HG03469 (cell line): ENCODE results near the gene RABIF.
"Not testable (repeated sequence)": the region's sequence is repeated elsewhere in the genome, so short reads cannot be mapped to it uniquely, and the experiment has no call there.

Experiments used
- ATAC-seq: cut with Tn5 transposase; IDR thresholded peaks from one replicate; pipeline ENCODE4 v1.9.1; 2021; ENCODE audit warnings: mild to moderate bottlenecking, moderate library complexity, moderate number of reproducible peaks; ENCODE audit not compliant: unreplicated experiment

Gene RABIF

DNA sequence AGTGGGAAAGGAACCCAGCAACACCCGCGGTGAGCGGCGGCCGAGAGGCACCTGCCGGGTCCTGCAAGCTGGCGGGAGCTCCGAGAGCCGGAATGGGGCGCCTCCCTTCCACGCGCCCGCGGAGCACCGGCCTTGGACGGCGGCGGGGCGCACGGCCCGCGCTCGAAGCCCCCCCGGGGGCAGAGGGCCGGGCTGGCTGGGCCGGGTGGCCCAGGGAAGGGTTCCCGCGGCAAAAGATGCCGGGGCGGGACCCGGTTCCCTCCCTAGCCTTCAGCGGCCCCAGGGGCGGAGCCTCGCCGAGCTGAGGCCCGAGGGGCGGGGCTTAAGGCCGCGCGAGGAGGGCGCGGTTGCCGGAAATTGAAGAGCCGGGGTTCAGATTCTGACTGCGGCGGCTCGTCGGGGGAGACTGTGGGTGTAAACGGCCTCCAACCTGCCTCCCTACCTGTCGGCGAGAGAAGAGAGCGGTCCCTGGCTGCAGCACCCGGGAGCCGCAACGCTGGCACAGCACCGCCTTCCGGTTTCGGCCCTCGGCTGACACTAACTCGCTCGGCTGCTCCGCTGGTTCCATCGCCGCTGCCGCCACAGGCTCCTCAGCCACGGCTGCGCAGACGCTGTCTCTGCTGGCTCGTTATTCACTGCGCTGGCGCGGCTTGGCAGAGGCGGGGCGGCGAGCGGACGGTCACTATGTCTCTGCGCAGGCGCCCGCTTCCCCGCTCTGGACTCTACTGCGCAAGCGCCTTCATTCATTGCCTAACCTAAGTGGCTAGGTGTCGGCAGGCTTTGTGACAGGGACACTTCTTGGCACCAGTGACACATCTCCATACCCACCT, at the start of gene RABIF:
Gene RABIF, minus strand, starts transcription at position 619 of the 830 bp plus-strand sequence. Its CDS starts 51 bp downstream, at position 568.
- ATAC-seq: peak; percentile 77

DNA sequence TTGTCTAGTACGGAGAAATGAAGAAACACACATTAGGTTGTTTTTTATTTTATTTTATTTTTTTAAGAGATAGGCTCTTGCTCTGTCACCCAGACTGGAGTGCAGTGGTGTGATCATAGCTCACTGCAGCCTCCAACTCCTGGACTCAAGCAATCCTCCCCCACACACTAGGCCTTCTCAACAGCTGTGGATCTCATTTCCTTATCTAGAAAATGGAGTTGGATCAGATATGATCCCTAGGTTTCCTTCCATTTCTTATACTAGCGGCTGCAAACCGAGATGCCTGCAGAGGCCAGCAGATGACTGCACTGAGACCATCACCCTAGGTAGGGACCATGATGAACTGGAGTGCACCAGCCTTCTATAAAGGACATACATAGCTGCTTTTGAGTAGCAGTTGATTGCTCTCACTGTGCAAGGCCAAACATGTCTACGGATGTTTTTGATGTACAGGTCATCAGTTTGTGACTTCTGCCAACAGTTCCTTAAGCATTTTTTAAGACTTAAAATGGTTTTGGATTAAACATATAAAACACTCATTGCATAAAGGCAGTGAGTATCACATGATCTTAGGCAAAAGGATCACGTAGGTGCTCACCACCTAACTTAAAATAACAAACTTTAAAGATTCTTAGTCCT, 49.5 kb upstream of the RABIF start:
- no peak for ATAC-seq

DNA sequence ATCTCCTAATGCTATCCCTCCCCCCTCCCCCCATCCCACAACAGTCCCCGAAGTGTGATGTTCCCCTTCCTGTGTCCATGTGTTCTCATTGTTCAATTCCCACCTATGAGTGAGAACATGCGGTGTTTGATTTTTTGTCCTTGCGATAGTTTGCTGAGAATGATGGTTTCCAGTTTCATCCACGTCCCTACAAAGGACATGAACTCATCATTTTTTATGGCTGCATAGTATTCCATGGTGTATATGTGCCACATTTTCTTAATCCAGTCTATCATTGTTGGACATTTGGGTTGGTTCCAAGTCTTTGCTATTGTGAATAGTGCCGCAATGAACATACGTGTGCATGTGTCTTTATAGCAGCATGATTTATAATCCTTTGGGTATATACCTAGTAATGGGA, 47.5 kb upstream of the RABIF start:
- ATAC-seq: not testable (repeated sequence)

DNA sequence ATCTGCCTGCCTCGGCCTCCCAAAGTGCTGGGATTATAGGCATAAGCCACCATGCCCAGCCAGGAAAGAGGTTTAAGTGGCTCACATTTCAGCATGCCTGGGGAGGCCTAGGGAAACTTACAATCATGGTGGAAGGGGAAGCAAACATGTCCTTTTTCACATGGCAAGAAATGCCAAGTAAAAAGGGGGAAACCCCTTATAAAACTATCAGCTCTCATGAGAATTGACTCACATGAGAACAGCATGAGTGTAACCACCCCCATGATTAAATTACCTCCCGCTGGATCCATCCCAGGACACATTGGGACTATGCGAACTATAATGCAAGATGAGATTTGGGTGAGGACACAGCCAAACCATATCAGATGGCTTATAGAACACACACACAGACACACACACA, 46.9 kb upstream of the RABIF start:
- no peak for ATAC-seq

DNA sequence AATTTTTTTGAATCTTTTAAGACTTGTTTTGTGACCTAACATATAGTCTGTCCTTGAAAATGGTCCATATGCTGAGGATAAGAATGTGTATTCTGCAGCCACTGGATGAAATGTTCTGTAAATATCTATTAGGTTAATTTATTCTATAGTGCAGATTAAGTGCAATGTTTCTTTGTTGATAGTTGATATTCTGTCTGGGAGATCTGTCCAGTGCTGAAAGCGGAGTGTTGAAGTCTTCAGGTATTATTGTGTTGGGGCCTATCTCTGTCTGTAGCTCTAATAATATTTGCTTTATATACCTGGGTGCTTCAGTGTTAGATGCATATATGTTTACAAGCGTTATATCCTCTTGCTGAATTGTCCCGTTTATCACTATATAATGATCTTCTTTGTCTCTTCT, 45.8 kb upstream of the RABIF start:
- no peak for ATAC-seq

DNA sequence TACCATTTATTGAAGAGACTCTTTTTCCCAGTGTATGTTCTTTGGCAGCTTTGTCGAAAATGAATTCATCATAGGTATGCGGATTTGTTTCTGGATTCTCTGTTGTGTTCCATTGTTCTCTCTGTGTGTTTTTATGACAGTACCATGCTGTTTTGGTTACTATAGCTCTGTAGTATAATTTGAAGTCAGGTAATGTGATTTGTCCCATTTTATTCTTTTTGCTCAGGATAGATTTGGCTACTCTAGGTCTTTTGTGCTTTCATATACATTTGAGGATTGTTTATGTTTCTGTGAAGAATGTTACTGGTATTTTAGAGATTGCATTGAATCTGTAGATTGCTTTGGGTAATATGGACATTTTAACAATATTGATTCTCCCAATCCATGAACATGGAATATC, 43.5 kb upstream of the RABIF start:
- ATAC-seq: no peak

DNA sequence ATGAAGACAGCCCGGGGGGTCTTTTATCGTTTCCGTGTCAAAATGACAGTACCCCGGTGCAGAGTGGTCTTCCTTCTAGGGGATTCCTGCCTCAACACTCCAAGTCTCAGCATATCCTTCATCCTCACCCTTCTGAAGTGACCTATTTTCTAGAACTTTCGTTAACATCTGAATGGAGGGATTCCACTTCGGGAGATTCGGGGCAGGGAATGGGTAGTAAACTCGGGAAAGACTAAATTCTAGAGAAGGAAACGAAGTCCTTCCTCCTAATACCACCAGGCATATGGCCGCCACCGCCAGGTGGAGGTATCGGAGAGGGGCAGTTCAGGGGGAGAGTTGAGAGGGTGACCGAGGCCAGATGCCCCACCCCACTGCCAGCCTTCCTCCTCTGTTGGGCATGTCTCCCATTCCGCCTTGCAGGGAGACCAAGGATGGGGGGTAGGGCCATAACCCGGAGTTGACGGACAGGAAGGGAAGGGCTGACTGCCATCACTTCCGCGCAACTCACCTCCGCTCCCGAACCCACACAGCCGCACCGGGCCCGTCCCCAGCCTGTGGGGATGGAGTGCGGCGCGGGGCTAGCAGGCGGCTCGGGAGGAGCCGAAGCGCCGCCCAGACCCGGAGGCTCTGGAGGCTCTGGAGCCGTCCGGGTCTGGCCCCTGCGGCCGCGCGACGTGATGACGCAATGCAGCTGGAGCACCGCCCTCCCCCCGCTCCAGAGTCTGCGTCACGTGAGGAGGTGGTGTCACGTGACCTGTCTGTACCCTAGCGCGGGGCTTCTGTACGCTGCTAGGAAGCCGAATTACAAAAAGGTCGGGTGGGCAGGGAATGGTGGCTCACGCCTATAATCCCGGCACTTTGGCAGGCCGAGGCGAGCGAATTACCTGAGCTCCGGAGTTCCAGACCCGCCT, 37.9 kb upstream of the RABIF start, which contains the start of gene KLHL12:
Gene KLHL12, minus strand, starts transcription at position 654 of the 911 bp plus-strand sequence. CDS start 2,072 bp downstream, outside the sequence.
- ATAC-seq: peak; percentile 67

DNA sequence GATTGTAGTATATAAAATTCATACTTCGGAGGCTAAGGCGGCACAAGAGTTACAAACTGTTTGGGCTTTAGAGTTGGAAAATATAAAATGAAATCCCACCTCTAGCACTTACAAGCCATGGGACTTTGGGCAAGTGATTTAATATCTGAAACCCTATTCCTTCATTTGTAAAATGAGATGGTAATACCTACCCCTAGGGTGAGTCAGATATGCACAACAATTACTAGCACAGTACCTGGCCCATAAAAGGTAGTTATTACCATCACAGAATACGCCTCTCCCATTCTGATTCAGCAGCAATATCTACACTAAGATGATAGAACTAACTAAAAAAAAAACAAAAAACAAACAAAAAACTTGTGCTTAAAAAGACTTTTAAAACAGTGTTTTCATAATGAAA, 34.6 kb upstream of the RABIF start:
- no peak for ATAC-seq

DNA sequence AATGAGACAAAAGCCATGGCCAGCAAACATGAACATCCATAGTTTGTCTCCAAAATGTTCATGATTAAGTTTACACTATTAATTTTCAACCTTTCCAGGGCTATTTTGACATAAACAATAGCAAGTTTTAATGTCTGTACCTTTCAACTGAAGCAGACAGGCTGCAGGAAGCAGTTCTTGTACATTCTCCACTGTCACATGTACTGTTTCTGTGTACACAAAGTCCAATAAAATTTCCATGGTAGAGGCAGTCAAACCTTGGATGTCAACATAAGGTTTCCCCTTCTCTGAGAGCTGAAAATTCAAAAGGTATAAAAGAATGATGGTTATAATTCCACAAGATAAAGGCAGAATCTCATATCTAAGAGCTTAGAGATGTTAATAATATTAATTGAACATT, 30.7 kb upstream of the RABIF start:
- no peak for ATAC-seq

DNA sequence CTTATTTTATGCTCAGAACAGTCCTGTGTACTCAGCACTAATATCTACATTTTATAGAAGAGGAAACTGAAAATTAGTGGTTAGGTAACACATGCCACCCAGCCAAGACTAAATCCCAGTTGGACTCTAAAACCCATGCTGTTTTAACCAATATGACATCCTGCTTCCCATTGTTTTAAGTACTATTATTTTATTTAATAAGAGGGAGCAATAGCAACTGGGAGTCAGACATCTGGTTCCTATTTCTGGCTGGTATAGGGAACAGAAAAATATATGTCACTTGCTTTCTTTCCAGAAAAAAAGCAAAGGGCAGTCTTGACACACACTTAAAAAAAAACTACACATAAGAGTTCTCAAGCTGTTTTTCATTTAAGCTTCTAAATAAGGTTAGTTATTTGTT, 26.2 kb upstream of the RABIF start:
- ATAC-seq: no peak

DNA sequence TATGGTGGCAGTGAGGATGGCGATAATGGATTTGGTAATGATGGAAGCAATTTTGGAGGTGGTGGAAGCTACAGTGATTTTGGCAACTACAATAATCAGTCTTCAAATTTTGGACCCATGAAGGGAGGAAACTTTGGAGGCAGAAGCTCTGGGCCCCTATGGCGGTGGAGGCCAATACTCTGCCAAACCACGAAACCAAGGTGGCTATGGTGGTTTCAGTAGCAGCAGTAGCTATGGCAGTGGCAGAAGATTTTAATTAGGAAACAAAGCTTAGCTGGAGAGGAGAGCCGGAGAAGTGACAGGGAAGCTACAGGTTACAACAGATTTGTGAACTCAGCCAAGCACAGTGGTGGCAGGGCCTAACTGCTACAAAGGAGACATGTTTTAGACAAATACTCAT, 23.5 kb upstream of the RABIF start:
- not testable (repeated sequence) for ATAC-seq

DNA sequence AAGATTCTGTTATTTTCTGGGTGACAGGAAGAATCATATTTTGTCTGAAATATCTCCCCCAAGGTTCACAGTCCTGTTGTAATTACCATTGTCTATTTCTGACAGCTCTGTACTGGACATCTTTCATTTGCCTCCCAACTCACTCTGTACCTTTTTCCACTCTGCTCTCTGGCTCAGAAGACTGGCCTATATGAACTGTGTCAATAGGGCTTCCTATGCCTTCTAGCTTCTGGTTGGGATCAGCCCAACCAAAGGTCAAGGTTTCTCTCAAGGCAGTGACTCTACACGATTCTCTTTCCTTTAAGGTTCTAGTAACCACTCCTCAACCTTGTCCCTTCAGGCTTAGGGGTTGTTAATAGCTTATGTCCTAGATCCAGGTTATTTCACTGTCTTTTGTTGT, 20.5 kb upstream of the RABIF start:
- ATAC-seq: no peak

DNA sequence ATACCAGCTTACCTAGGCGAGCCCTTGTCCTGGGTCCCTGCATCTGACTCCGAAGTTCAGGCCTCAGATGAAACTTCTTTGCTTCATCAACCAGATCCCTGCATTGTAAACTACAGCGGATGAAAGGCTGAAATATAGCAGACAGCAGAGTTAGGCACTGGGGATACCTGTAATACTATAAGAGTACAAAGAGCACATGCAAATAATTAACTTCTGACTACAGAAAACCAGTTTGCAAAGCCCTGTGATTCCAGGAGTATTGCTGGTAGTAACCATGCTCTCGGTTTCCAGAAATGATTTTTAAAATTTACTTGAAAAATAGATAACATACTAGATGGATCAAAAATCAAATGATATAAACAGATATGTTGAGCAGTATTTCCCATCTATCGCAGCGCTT, 20.0 kb upstream of the RABIF start:
- ATAC-seq: no peak

DNA sequence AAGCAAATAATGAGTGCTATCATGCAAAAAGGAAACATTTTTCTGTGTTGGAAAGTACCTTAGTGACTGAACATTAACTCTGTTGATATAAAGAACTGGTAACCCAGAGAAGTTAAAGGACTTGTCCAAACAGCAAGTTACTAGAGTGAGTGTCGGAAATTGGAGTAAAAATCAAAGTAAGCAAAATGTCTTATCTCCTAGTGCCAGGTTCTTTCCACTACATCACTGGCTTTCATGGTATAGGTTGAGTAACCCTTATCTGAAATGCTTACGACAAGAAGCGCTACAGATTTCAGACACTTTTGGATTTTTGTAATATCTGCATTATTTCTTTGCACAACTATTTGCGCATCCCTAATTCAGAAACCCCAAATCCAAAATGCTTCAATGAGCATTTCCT, 16.4 kb upstream of the RABIF start:
- ATAC-seq: no peak

DNA sequence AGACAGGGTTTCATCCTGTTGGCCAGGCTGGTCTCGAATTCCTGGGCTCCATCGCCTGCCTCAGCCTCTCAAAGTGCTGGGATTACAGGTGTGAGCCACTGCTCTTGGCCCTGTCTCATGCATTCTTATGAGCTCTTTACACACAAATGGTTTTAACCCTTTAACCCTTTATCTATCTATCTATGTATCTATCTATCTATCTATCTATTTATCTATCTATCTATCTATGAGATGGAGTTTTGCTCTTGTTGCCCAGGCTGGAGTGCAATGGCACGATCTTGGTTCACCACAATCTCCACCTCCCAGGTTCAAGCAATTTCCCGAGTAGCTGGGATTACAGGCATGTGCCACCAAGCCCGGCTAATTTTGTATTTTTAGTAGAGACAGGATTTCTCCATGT, 14.9 kb upstream of the RABIF start:
- ATAC-seq: not testable (repeated sequence)

DNA sequence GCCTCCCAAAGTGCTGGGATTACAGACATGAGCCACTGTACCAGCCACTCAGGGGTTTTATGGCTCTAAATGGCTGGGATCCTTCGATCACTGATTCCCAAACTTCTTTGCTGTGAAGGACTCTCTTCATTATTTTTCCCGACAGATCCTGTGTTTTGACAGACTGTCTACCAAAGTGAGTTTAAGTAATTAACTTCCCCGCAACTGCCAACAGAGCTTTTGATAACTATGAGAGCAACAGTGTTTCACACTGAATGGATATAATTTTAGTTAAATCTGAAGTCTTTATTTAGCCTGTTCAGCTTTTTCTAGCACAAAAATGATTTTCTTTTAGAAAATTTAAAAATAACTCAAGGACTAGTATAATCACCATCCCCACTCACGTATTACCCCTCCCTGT, 12.6 kb upstream of the RABIF start:
- no peak for ATAC-seq

DNA sequence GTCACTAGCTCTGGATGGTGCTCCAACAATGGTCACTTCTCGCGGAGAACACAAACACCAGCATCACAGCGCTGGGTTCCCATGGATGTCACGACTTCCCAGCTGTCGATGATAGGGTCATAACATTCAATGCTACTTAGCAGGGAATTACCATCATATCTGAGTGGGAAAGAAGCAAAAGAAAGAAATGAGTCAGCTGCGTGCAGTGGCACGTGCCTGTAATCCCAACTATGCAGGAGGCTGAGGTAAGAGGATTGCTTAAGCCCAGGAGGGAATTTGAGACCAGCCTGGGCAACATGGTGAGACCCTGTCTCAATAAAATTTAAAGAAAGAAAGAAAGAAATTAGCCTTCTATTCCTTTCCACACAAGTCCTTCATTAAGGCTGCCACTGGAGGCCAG, 3.6 kb upstream of the RABIF start:
- no peak for ATAC-seq

DNA sequence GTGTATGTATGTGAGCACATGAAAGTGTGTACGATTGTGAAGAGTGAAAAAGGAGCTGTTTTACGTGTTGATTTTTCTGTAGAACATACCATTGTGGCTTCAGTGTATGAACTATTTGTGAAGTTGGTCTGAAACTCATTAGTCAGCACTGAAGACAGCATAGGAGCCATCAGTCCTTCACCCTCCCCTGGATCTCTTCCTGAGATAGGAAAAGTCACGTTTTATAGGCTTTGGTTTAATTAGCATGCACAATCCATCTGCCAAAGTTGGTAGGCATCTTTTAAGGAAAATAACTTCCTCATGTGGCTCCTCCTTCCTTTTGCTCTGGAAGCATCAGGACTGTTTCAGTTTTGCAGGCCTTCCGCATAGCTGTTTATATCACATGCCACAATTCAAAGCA, 1.4 kb upstream of the RABIF start:
- ATAC-seq: no peak

DNA sequence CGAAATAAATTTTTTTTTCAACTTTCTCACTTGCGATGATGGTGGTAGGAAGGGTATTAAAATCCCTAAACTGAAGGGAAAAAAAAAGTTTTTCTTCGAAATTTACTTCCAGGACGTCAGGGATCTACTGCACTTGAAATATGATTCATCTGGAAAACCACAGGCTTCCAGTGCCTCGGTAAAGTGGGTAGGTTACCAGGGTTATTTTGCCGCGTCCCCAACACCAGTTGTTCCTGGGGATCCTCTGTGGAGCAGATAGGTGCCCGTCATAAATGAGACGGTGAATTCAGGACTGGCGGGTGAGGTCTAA, 773 bp downstream of the RABIF start:
- ATAC-seq: no peak

DNA sequence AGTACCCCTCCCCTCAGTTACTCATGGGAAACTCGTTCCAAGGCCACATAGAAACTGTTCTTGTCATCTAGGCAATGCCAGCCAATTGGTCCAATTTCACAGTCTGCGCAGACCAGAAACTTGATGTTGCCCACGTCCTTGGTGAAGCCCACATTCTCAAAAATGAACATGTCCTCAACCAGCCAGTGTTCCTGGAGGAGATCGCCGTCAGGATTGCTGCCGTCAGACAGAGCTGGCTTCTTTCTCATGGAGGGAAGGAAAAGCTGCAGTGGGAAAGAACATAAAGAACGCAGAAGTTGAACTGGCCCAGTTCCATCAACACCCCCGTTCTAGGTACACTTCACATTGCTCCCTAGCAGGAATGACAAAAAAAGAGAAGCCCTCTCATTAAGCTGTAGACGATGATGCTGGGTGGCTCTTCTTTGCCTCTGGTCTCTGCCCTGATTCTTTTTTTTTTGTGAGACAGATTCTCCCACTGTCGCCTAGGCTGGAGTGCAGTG, 7.9 kb downstream of the RABIF start:
- no peak for ATAC-seq

DNA sequence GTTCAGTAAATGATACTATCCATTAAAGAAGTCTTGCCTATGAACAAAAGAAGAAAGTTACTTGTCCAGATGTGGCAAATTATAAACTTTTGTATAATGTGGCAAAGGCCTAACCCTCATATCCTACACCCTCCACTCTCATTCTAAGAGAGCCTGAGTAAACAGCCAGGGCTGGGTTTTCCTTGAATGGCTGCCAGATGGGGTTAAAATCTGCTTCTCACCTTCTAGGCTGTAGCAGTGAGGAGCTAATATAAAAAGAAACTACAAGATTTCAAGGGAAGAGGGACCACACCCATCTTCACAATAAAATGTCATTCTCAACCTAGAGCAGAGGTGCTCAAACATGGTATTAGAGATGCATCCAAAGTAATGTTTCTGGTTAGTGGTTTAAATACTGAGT, 8.9 kb downstream of the RABIF start:
- no peak for ATAC-seq
